Mesothelial cell of epicardium (in vitro differentiated cells): ENCODE data around the gene TMEM209. TPM values are rescaled to one million over a fixed set of nuclear protein-coding genes. Genes with fewer than 3 reads are reported as not detected.
"Not testable (repeated sequence)": the region's sequence is repeated elsewhere in the genome, so short reads cannot be mapped to it uniquely, and the experiment has no call there.

ENCODE experiments used
- DNase-seq, 2 experiments: peaks; one replicate each; pipeline ENCODE4 v3.0.0; 2021; ENCODE audit warnings: low spot score in 2 of 2; ENCODE audit not compliant: unreplicated experiment in 2 of 2
- H3K27ac Mint-ChIP-seq: 2 replicates; pipeline ENCODE4 v1.8.0; 2021; ENCODE audit warnings: mixed read lengths
- H3K27me3 Mint-ChIP-seq: 2 replicates; pipeline ENCODE4 v1.8.0; 2021; ENCODE audit warnings: low read depth, mixed read lengths
- H3K36me3 Mint-ChIP-seq: 2 replicates; pipeline ENCODE4 v1.8.0; 2021; ENCODE audit warnings: mixed read lengths
- H3K4me1 Mint-ChIP-seq: 2 replicates; pipeline ENCODE4 v1.8.0; 2021; ENCODE audit warnings: mixed read lengths
- H3K4me3 Mint-ChIP-seq: 2 replicates; pipeline ENCODE4 v1.8.0; 2021; ENCODE audit warnings: mild to moderate bottlenecking, moderate library complexity, mixed read lengths
- H3K9me3 Mint-ChIP-seq: 2 replicates; pipeline ENCODE4 v1.8.0; 2021; ENCODE audit warnings: mixed read lengths
- CTCF ChIP-seq: fragments of 200-600 bp; sonication (generic); IDR thresholded peaks from one replicate; pipeline ENCODE4 v1.5.0; 2021; ENCODE audit warnings: antibody characterized with exemption; ENCODE audit not compliant: unreplicated experiment
- total RNA-seq: library from RNA; stranded (reverse); gene quantifications from 3 replicates; pipeline ENCODE4 v1.2.1, GENCODE V29; 2021

TMEM209 gene
- total RNA-seq, 1 donor from 2014 or later, result 27.8 TPM

- peaks cover 32% of the 10 kb centered on the region for H3K4me1 Mint-ChIP-seq
- peak overlapping the region; percentile 94 for H3K27ac Mint-ChIP-seq
- peaks cover 54% of the 10 kb centered on the region for H3K36me3 Mint-ChIP-seq
- H3K9me3 Mint-ChIP-seq, result no peaks in the 10 kb centered on the region
- no peak overlapping the region for H3K4me3 Mint-ChIP-seq
- H3K27me3 Mint-ChIP-seq, result no peaks in the 10 kb centered on the region
- no peak for TF ChIP-seq CTCF
- no peak for DNase-seq
These were observed 77.8 kb downstream of the TMEM209 start for GRCh38 chr7:130127404-130127803.

GRCh38 chr7:130126840-130127239, 78.4 kb downstream of the TMEM209 start:
- peaks cover 55% of the 10 kb centered on the region for H3K36me3 Mint-ChIP-seq
- DNase-seq, H3K9me3 Mint-ChIP-seq, H3K27me3 Mint-ChIP-seq, H3K4me3 Mint-ChIP-seq: not testable (repeated sequence)
- peak overlapping the region; percentile 94 for H3K27ac Mint-ChIP-seq
- peaks cover 28% of the 10 kb centered on the region for H3K4me1 Mint-ChIP-seq

GRCh38 chr7:130124711-130125110, 80.5 kb downstream of the TMEM209 start:
- Mint-ChIP-seq H3K27ac (no peak overlapping the region), H3K27me3 (no peaks in the 10 kb centered on the region), H3K9me3 (no peaks in the 10 kb centered on the region), H3K4me3 (no peak overlapping the region), H3K36me3 (peaks cover 48% of the 10 kb centered on the region), H3K4me1 (peaks cover 29% of the 10 kb centered on the region)
- no peak for TF ChIP-seq CTCF
- DNase-seq, result no peak

- Mint-ChIP-seq H3K27ac (no peak overlapping the region), H3K36me3 (peaks cover 43% of the 10 kb centered on the region), H3K4me1 (peaks cover 20% of the 10 kb centered on the region), H3K9me3 (no peaks in the 10 kb centered on the region), H3K27me3 (no peaks in the 10 kb centered on the region), H3K4me3 (no peak overlapping the region)
- no peak for DNase-seq
- no peak for TF ChIP-seq CTCF
These were observed 81.7 kb downstream of the TMEM209 start for GRCh38 chr7:130123501-130123900.

GRCh38 chr7:130118801-130119200, 86.4 kb downstream of the TMEM209 start:
- Mint-ChIP-seq H3K9me3 (no peaks in the 10 kb centered on the region), H3K27me3 (no peaks in the 10 kb centered on the region), H3K36me3 (peaks cover 37% of the 10 kb centered on the region), H3K4me1 (peaks cover 14% of the 10 kb centered on the region), H3K4me3 (no peak overlapping the region), H3K27ac (peak overlapping the region; percentile 17)
- no peak for TF ChIP-seq CTCF
- DNase-seq, result no peak

GRCh38 chr7:130118294-130118693, 86.9 kb downstream of the TMEM209 start:
- no peak for TF ChIP-seq CTCF
- H3K27ac Mint-ChIP-seq, result peak overlapping the region; percentile 17
- peaks cover 33% of the 10 kb centered on the region for H3K36me3 Mint-ChIP-seq
- no peak for DNase-seq
- no peaks in the 10 kb centered on the region for H3K9me3 Mint-ChIP-seq
- no peaks in the 10 kb centered on the region for H3K27me3 Mint-ChIP-seq
- no peak overlapping the region for H3K4me3 Mint-ChIP-seq
- peaks cover 18% of the 10 kb centered on the region for H3K4me1 Mint-ChIP-seq
